ENCODE data around the gene PCYT2. TPM values are rescaled to one million over a fixed set of nuclear protein-coding genes. Genes with fewer than 3 reads are reported as not detected.

PCYT2 gene
- total and polyA plus RNA-seq, 9 of the 15 experiments (the other 6 are each of a cell fraction or from before 2014, with no cell fraction given) = 0.92 to 134 (median 82.5) TPM

GRCh38 chr17:81918832-81919545 is 7.8 kb upstream of the PCYT2 start:
- Histone ChIP-seq H3K9me1 (ENCODE audit: control insufficient read depth, insufficient read depth, low read length) (peaks cover 6% of the 10 kb centered on the region), H3K36me3 (ENCODE audit: control insufficient read depth, insufficient read depth, low read length) (peaks cover 68% of the 10 kb centered on the region), H3K4me1 (replicated peaks in 1 of 2; ENCODE audit: control insufficient read depth in 2 of 2, insufficient read depth in 2 of 2, low read length in 2 of 2) (peaks cover 39 to 90% of the 10 kb centered on the region in 2 experiments), H3K4me2 (ENCODE audit: insufficient read depth, low read length) (peak overlapping the region; percentile 9; the same call in 1 of the 2 replicates), H2AFZ (ENCODE audit: low read depth, low read length) (no peak overlapping the region), H3K27ac (ENCODE audit: extremely low read depth, low read depth, low read length) (peak overlapping the region; percentile 33; the same call in 1 of the 3 replicates), H3K9ac (ENCODE audit: insufficient read depth in 1 of 2, low read depth in 2 of 2, low read length in 2 of 2) (peak overlapping the region in 1 of 2 experiments; percentile 73; a peak in 2 of 4 replicates), H3K27me3 (ENCODE audit: control insufficient read depth in 2 of 2, insufficient read depth in 2 of 2, low read length in 2 of 2) (no peaks in the 10 kb centered on the region), H3K79me2 (ENCODE audit: control insufficient read depth, insufficient read depth, low read length) (peaks cover 81% of the 10 kb centered on the region), H3K4me3 (no peak overlapping the region), H4K20me1 (replicated peaks; ENCODE audit: control insufficient read depth, insufficient read depth, low read length) (peaks cover 18% of the 10 kb centered on the region; the same call in 1 of the 2 replicates), H3K9me3 (replicated peaks; ENCODE audit: control insufficient read depth, insufficient read depth, low read depth, low read length) (no peaks in the 10 kb centered on the region)
- TF ChIP-seq STAT5A (IDR thresholded peaks at IDR 0.05; ENCODE audit: borderline replicate concordance, low read length) (no peak), ZFX (CRISPR knock-in tag; IDR thresholded peaks at IDR 0.05) (peak; percentile 46; the same call in 1 of the 2 replicates), ZNF184 (CRISPR knock-in tag; IDR thresholded peaks at IDR 0.05) (no peak), POLR2G (IDR thresholded peaks at IDR 0.05; ENCODE audit: low read depth, low read length) (0 out of 2 replicates have a peak, but pooled peaks have one; percentile 11), RBM14 (IDR thresholded peaks at IDR 0.05; ENCODE audit: borderline replicate concordance, insufficient read depth, low read depth, low read length) (no peak), RBFOX2 (IDR thresholded peaks at IDR 0.05; ENCODE audit: low read depth, low read length) (peak; percentile 27), USF2 (CRISPR knock-in tag; IDR thresholded peaks at IDR 0.05) (no peak), ZNF408 (CRISPR knock-in tag; IDR thresholded peaks at IDR 0.05; ENCODE audit: low read depth) (no peak), CEBPB (tag; IDR thresholded peaks at IDR 0.05) (no peak), HSF4 (CRISPR knock-in tag; IDR thresholded peaks at IDR 0.05; ENCODE audit: borderline replicate concordance) (no peak), CHD2 (IDR thresholded peaks at IDR 0.05; ENCODE audit: low read depth, low read length) (no peak)
- in situ Hi-C loops (cut with MboI) = no loop called here
- ChIA-PET POLR2A (interaction anchor here (1.0 kb wide), 1 partner anchor 14 kb away, joined by 4 read pairs; no protein-coding TSS in a partner anchor), CTCF (ENCODE audit: low intra/inter-chr PET ratio) (no interaction called here)
- intact Hi-C loops (cut with micrococcal nuclease) = no loop called here
- DNase-seq (ENCODE audit: extremely low read depth in 1 of 4, low spot score in 3 of 4) (peak in 1 of 4 experiments; percentile 43), ATAC-seq (no peak), FAIRE-seq (peak; percentile 61)
- BruUV-seq (replicated peaks) = no TSS peak
- 55% methylated on average over 15 of the region's 15 CpGs for WGBS (ENCODE audit: insufficient coverage, low coverage, missing lambda C conversion rate)
